GM23248 (cell line): Measurements from ENCODE around the gene SNX11.

Source experiments
- EZH2 ChIP-seq: fragments of 200-600 bp; sonication (generic); IDR thresholded peaks from 2 replicates; pipeline ENCODE4 v1.6.1; 2018; ENCODE audit warnings: antibody characterized with exemption, mild to moderate bottlenecking; ENCODE audit not compliant: insufficient read depth, poor library complexity, severe bottlenecking
- EZH2phosphoT487 ChIP-seq: fragments of 200-600 bp; sonication (generic); IDR thresholded peaks from 2 replicates; pipeline ENCODE4 v1.6.1; 2018; ENCODE audit warnings: antibody characterized with exemption, moderate library complexity, mild to moderate bottlenecking, low read depth; ENCODE audit not compliant: insufficient read depth

- TF ChIP-seq EZH2 (no peak), EZH2phosphoT487 (no peak)
Observed at GRCh38 chr17:48148854-48149786, 41.6 kb downstream of the SNX11 start.
